K562 (cell line): ENCODE data around the gene CISD3.

Source experiments
- E2F1 ChIP-seq: sonication (generic); formaldehyde crosslinking; IDR thresholded peaks from 2 replicates; pipeline ENCODE4 v1.8.1; 2023; ENCODE audit warnings: mild to moderate bottlenecking, missing genetic modification reagents, moderate library complexity
- ZEB2 ChIP-seq: fragments of 450-650 bp; IDR thresholded peaks from 2 replicates; pipeline ENCODE4 v1.6.1; 2016
- ZNF212 ChIP-seq: fragments of 450-650 bp; formaldehyde crosslinking; IDR thresholded peaks from 2 replicates; pipeline ENCODE4 v1.4.0; 2020; ENCODE audit warnings: mild to moderate bottlenecking

- no peak for TF ChIP-seq ZNF212 (CRISPR knock-in tag)
- TF ChIP-seq ZEB2: no peak
- no peak for TF ChIP-seq E2F1
Observed at GRCh38 chr17:38730526-38731379, 612 bp downstream of the CISD3 start.
